ENCODE results near the gene BICD2.

BICD2 gene

DNA sequence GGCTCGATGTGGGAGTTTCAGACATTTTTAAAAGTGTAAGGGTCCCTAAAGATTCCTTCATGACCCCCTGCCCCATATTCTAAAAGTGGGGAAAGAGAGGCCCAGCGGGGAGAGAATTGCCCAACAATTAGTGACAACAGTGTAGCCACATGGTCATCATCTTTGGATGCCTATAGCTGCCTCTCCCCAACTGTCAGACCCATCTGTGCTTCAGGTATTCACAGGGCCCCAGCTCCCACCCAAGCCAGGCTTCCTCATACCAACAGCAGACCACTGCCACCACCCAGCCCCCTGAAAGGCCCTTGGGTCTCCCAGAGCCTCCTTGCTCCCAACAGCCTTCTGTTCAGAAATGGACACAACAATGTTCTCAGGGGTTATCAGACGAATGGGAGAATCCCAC is 4.1 kb downstream of the BICD2 start:
- Histone ChIP-seq H3K4me1 (ENCODE audit: low read depth, poor library complexity, severe bottlenecking) (peaks cover 65% of the 10 kb centered on the region), H3K27ac (peak overlapping the region; percentile 72; the same call in 1 of the 2 replicates), H2AFZ (ENCODE audit: low read depth) (no peak overlapping the region), H3K4me3 (IDR thresholded peaks at IDR 0.05; ENCODE audit: insufficient read depth, low read depth, low read length) (no peak overlapping the region), H3K36me3 (ENCODE audit: insufficient read depth) (no peaks in the 10 kb centered on the region), H3K9ac (no peak overlapping the region), H3K27me3 (ENCODE audit: insufficient read depth, low read depth) (no peaks in the 10 kb centered on the region), H3K79me2 (ENCODE audit: insufficient read depth, low read depth) (peaks cover 81% of the 10 kb centered on the region), H4K20me1 (ENCODE audit: insufficient read depth) (no peaks in the 10 kb centered on the region), H3K4me2 (peak overlapping the region; percentile 72; the same call in 1 of the 2 replicates)
- TF ChIP-seq, protein P1, sequence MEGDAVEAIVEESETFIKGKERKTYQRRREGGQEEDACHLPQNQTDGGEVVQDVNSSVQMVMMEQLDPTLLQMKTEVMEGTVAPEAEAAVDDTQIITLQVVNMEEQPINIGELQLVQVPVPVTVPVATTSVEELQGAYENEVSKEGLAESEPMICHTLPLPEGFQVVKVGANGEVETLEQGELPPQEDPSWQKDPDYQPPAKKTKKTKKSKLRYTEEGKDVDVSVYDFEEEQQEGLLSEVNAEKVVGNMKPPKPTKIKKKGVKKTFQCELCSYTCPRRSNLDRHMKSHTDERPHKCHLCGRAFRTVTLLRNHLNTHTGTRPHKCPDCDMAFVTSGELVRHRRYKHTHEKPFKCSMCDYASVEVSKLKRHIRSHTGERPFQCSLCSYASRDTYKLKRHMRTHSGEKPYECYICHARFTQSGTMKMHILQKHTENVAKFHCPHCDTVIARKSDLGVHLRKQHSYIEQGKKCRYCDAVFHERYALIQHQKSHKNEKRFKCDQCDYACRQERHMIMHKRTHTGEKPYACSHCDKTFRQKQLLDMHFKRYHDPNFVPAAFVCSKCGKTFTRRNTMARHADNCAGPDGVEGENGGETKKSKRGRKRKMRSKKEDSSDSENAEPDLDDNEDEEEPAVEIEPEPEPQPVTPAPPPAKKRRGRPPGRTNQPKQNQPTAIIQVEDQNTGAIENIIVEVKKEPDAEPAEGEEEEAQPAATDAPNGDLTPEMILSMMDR (conservative IDR thresholded peaks at IDR 0.05; ENCODE audit: low read depth, low read length), result no peak

DNA sequence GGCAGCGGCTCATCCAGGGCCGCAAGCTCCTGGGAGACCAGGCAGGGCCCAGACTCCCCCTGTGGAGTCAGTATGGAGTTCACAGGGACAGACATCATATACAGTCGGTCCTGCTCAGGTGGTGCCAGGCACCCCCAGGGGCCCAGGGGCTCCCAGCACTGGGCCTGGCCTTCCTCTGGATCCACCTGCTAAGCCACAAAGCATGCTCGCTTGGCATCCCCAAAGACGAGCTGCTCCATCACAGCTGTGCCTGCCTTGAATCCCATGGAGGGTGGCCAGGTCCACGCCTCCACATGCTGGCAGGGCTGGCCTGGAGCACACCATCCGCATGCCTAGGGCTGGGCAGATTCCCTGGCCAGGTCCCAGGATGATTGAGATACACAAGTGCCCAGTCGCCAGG is 4.6 kb downstream of the BICD2 start:
- peaks cover 65% of the 10 kb centered on the region for H3K4me1 ChIP-seq (ENCODE audit: low read depth, poor library complexity, severe bottlenecking)
- no peak overlapping the region for H3K9ac ChIP-seq
- no peaks in the 10 kb centered on the region for H4K20me1 ChIP-seq (ENCODE audit: insufficient read depth)
- no peak overlapping the region for H3K4me3 ChIP-seq (IDR thresholded peaks at IDR 0.05; ENCODE audit: insufficient read depth, low read depth, low read length)
- H3K27me3 ChIP-seq (ENCODE audit: insufficient read depth, low read depth), result no peaks in the 10 kb centered on the region
- peak overlapping the region; percentile 38; the same call in 1 of the 2 replicates for H3K27ac ChIP-seq
- H3K4me2 ChIP-seq, result peak overlapping the region; percentile 72
- peaks cover 85% of the 10 kb centered on the region for H3K79me2 ChIP-seq (ENCODE audit: insufficient read depth, low read depth)
- TF ChIP-seq, protein P1 (conservative IDR thresholded peaks at IDR 0.05; ENCODE audit: low read depth, low read length), result no peak
- no peak overlapping the region for H2AFZ ChIP-seq (ENCODE audit: low read depth)
- H3K36me3 ChIP-seq (ENCODE audit: insufficient read depth), result no peaks in the 10 kb centered on the region

DNA sequence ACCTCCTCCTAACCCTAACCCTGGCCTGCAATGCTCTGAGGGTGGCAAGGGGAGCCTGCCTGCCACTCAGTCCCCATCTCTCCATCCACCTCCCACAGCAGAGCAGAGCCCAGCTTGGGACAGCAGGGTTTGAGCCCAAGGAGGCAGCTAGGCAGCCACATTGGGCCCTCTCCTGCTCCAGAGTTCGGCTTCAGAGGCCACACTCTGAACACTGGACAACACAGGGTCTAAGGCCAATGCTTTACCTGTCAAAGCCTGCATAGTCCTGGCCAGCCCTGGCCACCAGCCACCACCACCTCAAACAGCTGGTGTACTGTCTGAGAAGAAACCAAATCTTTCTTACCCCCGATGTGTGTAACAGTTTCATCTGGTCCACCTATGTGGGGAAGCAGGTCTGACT is 5.2 kb downstream of the BICD2 start:
- H3K4me2 ChIP-seq, result peak overlapping the region; percentile 72
- H3K27me3 ChIP-seq (ENCODE audit: insufficient read depth, low read depth), result no peaks in the 10 kb centered on the region
- H3K4me1 ChIP-seq (ENCODE audit: low read depth, poor library complexity, severe bottlenecking), result peaks cover 65% of the 10 kb centered on the region
- peak overlapping the region; percentile 38; the same call in 1 of the 2 replicates for H3K27ac ChIP-seq
- no peak overlapping the region for H2AFZ ChIP-seq (ENCODE audit: low read depth)
- H3K79me2 ChIP-seq (ENCODE audit: insufficient read depth, low read depth), result peaks cover 91% of the 10 kb centered on the region
- H3K4me3 ChIP-seq (IDR thresholded peaks at IDR 0.05; ENCODE audit: insufficient read depth, low read depth, low read length), result no peak overlapping the region
- no peaks in the 10 kb centered on the region for H4K20me1 ChIP-seq (ENCODE audit: insufficient read depth)
- no peak overlapping the region for H3K9ac ChIP-seq
- H3K36me3 ChIP-seq (ENCODE audit: insufficient read depth), result no peaks in the 10 kb centered on the region
- TF ChIP-seq, protein P1 (conservative IDR thresholded peaks at IDR 0.05; ENCODE audit: low read depth, low read length), result no peak

GRCh38 chr9:92756792-92757191 is 7.8 kb downstream of the BICD2 start:
- peak overlapping the region; percentile 78 for H3K4me2 ChIP-seq
- peaks cover 91% of the 10 kb centered on the region for H3K79me2 ChIP-seq (ENCODE audit: insufficient read depth, low read depth)
- H3K9ac ChIP-seq, result no peak overlapping the region
- no peaks in the 10 kb centered on the region for H3K36me3 ChIP-seq (ENCODE audit: insufficient read depth)
- H3K4me3 ChIP-seq (IDR thresholded peaks at IDR 0.05; ENCODE audit: insufficient read depth, low read depth, low read length), result no peak overlapping the region
- TF ChIP-seq, protein P1 (conservative IDR thresholded peaks at IDR 0.05; ENCODE audit: low read depth, low read length), result no peak
- peaks cover 72% of the 10 kb centered on the region for H3K4me1 ChIP-seq (ENCODE audit: low read depth, poor library complexity, severe bottlenecking)
- peaks cover 12% of the 10 kb centered on the region; the same call in 1 of the 2 replicates for H4K20me1 ChIP-seq (ENCODE audit: insufficient read depth)
- no peak overlapping the region for H2AFZ ChIP-seq (ENCODE audit: low read depth)
- H3K27ac ChIP-seq, result peak overlapping the region; percentile 72
- H3K27me3 ChIP-seq (ENCODE audit: insufficient read depth, low read depth), result no peaks in the 10 kb centered on the region
